ENCODE measurements around the gene RPLP2.

RPLP2 gene

GRCh38 chr11:839280-839623 lies 29.5 kb downstream of the RPLP2 start:
- no peak for DNase-seq

GRCh38 chr11:839875-840617 lies 30.3 kb downstream of the RPLP2 start:
- no peak for DNase-seq

- no peak for DNase-seq
Observed at GRCh38 chr11:841981-842369, 32.2 kb downstream of the RPLP2 start.

- DNase-seq, result no peak
Observed at GRCh38 chr11:842370-843002, 32.7 kb downstream of the RPLP2 start, which contains the start of the genes POLR2L and TSPAN4. TSS of gene POLR2L (minus strand) at chr11:842529. CDS start at chr11:842508, 21 bp downstream. TSS of gene TSPAN4 (plus strand) at chr11:842852. CDS start at chr11:850305, 7,453 bp downstream.

GRCh38 chr11:843086-843734 lies 33.4 kb downstream of the RPLP2 start:
- no peak for DNase-seq

GRCh38 chr11:843818-844692 lies 34.3 kb downstream of the RPLP2 start:
- DNase-seq, result no peak

- DNase-seq, result no peak
Observed at GRCh38 chr11:844693-845644, 35.2 kb downstream of the RPLP2 start.

GRCh38 chr11:845872-846495 lies 36.2 kb downstream of the RPLP2 start:
- no peak for DNase-seq

- no peak for DNase-seq
Observed at GRCh38 chr11:846496-847098, 36.8 kb downstream of the RPLP2 start.

GRCh38 chr11:847876-848275 lies 38.1 kb downstream of the RPLP2 start:
- no peak for DNase-seq

GRCh38 chr11:848380-848931 lies 38.7 kb downstream of the RPLP2 start:
- DNase-seq, result no peak

- DNase-seq, result no peak
Observed at GRCh38 chr11:849104-849824, 39.5 kb downstream of the RPLP2 start.

GRCh38 chr11:849951-850774 lies 40.4 kb downstream of the RPLP2 start:
- DNase-seq, result no peak

- no peak for DNase-seq
Observed at GRCh38 chr11:850775-851763, 41.3 kb downstream of the RPLP2 start.

GRCh38 chr11:852762-853161 lies 43.0 kb downstream of the RPLP2 start:
- no peak for DNase-seq

GRCh38 chr11:853682-854448 lies 44.1 kb downstream of the RPLP2 start:
- no peak for DNase-seq

Data from DMS79 (cell line).